HCT116 (cell line): ENCODE data around the gene CPTP.

Experiments used
- CEBPB ChIP-seq: IDR thresholded peaks from 2 replicates; pipeline ENCODE4 v1.6.1; 2012; ENCODE audit warnings: low read depth
- CTCF ChIP-seq, 3 experiments: fragments of 200-600 bp in 1 of 3; sonication (generic) in 1 of 3; IDR thresholded peaks in 2 of 3; conservative IDR thresholded peaks in 1 of 3; 2 replicates each; pipeline ENCODE4 v1.5.1; 2012 to 2017; ENCODE audit warnings: low read depth in 2 of 3, low read length in 2 of 3, antibody characterized with exemption in 1 of 3, borderline replicate concordance in 1 of 3, control low read depth in 1 of 3, mild to moderate bottlenecking in 1 of 3, mixed read lengths in 1 of 3, mixed run types in 1 of 3, moderate library complexity in 1 of 3; ENCODE audit not compliant: insufficient read depth in 1 of 3
- EZH2 ChIP-seq: fragments of 200-600 bp; sonication (generic); IDR thresholded peaks from 2 replicates; pipeline ENCODE4 v1.6.1; 2017; ENCODE audit warnings: antibody characterized with exemption, mixed run types
- MAX ChIP-seq: IDR thresholded peaks from 2 replicates; pipeline ENCODE4 v1.6.1; 2012
- POLR2AphosphoS5 ChIP-seq: IDR thresholded peaks from 2 replicates; pipeline ENCODE4 v1.6.1; 2011; ENCODE audit warnings: mild to moderate bottlenecking, low read depth, low read length, moderate library complexity

DNA sequence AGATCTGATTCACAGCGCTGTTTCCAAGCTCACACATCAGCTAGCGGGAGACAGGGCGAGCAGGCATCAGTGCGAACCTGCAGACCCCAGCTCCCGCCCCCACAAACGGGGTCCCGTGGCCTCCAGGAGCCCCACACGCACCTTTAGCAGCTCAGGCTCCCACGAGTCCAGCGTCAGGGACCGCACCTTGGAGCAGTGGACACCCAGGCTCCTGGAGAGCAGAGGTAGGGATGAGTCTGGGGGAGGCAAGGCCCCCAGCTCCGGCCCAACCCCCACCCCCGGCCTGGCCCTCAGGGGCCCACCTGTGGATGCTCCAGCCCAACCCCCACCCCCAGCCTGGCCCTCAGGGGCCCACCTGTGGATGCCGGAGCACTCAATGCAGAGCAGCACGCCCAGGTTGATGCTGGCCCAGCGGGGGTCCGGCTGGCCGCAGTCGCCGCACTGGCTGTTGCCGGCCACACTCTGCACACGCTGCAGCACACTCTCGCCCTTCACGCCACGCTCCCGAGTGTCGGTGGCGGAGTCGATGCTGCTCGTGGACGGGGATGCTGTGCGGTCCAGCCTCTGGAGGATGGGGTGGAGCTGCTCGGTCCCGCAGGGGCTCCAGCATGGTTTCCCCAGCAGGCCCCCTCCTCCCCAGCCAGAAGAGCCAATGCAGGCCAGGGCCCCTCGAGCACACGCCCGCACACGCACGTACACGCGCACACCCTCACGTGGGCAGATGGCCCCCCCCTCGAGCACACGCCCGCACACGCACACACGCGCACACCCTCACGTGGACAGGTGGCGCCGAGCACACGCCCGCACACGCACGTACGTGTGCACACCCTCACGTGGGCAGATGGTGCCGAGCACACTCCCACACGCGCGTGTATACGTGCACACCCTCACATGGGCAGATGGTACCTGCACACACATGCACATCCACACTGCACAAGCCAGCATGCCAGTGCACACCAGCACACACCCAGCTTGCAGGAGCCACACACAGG is 28.2 kb upstream of the CPTP start:
- no peak for TF ChIP-seq CTCF (IDR thresholded peaks at IDR 0.05 in 2 of 3, conservative IDR thresholded peaks at IDR 0.05 in 1 of 3; ENCODE audit: borderline replicate concordance in 1 of 3, insufficient read depth in 1 of 3, low read depth in 2 of 3, low read length in 2 of 3)
- no peak for TF ChIP-seq CEBPB
- no peak for TF ChIP-seq POLR2AphosphoS5
- TF ChIP-seq MAX: no peak
- TF ChIP-seq EZH2: no peak
